GM19351 (cell line): ENCODE results near the gene LRP8.
"Not testable (repeated sequence)": the region's sequence is repeated elsewhere in the genome, so short reads cannot be mapped to it uniquely, and the experiment has no call there.

Source experiments
- ATAC-seq: cut with Tn5 transposase; IDR thresholded peaks from one replicate; pipeline ENCODE4 v1.9.1; 2021; ENCODE audit warnings: mild to moderate bottlenecking, moderate library complexity; ENCODE audit not compliant: unreplicated experiment

LRP8 gene

GRCh38 chr1:53285969-53286760, 41.7 kb downstream of the LRP8 start:
- no peak for ATAC-seq

DNA sequence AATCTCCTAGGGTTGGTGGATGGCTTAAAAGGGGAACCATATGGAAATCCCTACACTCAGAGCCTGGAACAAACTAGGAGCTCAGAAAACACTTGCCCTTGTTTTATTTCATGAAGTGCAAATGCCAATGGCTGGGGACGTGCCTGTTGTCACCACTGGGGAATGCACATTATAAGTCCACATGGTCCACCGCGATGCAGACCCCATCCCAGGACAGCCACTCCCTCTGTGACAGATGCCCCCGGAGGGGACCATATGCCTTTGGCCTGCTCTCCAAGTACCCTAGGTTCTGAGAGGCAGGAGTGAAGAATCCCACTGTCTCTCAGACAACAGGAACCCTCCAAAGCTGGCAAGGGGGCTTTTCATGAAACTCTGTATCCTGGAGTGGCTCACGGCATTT, 42.3 kb downstream of the LRP8 start:
- ATAC-seq = no peak

DNA sequence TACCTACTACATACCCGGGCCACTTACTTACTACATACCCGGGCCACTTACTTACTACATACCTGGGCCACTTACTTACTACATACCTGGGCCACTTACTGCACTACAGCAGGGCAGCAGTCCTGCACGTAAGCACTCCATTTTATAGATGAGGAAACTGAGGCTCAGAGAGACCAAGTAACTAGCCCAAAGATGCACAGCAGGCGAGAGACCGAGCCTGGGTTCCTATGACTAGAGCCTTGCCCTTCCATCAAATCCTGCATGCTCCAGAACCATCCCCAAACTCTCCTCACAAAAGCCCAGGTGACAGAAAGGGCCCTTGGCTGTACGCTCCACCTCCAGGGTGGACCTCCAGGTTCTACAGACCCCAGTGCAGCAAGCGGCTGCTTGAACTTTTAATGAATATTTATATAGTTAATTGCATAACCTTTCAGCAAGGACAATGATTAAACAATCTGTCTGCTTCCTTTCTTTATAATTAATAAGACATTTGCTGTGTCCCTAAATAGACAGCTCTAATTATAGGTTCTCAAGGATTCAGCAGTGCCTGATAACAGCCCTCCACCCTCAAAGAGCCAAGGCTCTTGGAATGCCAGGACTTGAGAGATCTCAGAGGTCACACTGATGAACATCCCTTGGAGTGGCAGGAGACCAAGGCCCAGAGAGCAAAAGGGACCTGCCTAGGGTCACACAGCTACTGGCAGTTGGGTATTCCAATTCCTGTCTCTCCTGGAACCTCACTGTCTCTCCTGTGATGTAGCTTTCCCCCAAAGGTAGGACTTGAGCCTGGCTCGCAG, 43.4 kb downstream of the LRP8 start:
- ATAC-seq = no peak

- not testable (repeated sequence) for ATAC-seq
Observed at GRCh38 chr1:53283156-53283555, 44.7 kb downstream of the LRP8 start.

DNA sequence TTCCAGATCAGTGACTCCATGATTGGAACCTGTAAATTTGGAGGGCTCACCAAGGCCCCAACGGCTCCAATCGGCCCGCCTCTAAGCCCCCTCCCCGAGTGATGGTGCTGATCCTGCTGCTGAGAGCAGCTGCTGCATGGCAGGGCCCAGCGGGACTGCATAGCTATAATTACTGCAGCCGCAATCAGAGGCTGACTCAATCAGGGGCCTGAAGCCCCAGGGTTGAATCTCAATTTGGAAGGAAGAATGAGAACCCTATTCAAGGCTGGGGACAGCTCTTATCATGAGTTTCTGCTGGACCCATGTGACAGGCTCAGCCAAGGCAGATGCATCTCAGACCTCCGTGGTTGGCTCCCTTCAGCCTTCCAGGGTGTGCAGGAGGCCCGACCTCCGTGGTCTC, 46.7 kb downstream of the LRP8 start:
- ATAC-seq = no peak

- no peak for ATAC-seq
Observed at GRCh38 chr1:53280496-53280895, 47.4 kb downstream of the LRP8 start.

- ATAC-seq = no peak
Observed at GRCh38 chr1:53279296-53280200, 48.3 kb downstream of the LRP8 start.

GRCh38 chr1:53278298-53278725, 49.6 kb downstream of the LRP8 start:
- ATAC-seq = peak; percentile 61

GRCh38 chr1:53277326-53277725, 50.5 kb downstream of the LRP8 start:
- ATAC-seq = no peak

DNA sequence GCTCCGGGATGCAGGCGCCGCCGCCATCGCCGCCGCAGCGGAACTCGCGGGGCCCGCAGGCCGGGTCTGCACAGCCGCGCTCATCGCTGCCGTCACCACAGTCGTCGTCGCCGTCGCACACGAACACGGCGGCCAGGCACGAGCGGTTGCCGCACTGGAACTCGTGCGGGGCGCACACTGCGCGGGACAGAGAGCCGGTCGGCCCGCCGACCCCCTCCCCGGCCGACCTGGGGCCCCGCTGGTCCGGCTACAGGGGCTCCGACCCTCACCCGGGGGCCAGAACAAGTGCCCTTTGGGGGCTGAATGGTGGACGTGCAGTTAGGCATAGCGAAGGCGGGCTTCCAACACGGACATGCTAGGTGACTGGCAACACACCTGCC, 51.0 kb downstream of the LRP8 start:
- ATAC-seq = no peak

DNA sequence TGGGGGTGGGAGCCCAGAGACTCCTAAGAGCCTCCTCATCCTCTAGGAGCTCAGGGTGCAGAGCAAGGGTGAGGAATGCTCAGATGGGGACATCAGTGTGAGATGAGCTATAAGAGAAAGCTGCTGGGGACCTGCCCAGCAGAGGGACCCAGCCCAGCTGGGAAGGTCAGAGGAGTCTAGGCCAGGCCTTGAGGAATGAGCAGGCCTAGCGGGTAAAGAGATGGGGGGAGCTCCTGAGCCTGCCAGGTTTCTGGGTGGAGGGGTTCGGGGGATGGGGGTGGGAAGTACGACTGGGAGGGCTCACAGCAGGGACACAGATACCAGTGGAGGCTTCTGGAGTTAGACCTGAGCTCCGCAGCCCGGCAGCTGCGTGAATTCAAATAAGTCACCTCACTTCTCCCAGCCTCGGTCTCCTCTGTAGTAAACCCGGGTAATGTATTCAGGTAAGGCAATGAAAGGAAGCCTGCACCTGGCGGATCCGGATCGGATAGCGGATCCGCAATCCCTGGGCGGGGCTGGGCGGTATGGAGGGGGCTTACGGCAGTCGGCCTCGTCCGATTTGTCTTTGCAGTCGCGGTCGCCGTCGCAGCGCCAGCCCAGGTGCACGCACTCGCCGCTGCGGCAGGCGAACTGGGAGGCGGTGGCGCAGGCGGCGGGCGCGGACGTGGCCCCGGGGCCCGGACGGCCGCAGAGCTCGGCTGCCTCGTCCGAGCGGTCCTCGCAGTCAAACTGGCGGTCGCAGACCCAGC, 51.5 kb downstream of the LRP8 start:
- ATAC-seq = no peak

GRCh38 chr1:53275566-53275965, 52.3 kb downstream of the LRP8 start:
- no peak for ATAC-seq

DNA sequence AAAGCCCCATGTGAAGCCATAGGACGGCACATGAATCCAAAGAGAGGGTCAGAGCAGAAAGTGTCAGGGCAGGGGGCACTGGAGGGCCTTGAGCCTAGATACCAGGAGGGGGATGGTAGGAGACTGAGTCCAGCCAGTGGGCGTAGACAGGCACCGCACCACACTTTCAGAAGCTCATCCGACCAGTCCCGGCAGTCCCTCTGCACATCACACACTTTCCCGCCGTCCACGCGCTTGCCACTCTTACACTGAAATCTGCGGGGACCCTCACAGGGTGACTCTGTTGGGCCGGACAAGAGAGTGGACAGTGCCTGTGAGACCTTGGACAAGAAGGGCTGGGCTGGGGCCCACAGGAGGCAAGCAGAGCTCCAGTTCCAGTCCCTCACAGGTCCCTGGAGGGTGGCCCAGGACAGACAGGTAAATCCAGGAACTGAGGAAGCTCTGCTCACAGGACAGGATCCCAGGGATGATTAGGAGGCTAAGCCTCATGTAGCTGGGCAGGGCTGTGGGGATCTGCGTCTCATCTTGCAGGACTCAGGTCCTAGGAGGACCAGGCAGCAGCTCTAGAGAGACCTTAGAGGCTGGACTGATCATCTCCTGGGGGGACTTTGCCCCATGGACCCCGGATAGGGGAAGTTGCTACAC, 53.2 kb downstream of the LRP8 start:
- no peak for ATAC-seq

DNA sequence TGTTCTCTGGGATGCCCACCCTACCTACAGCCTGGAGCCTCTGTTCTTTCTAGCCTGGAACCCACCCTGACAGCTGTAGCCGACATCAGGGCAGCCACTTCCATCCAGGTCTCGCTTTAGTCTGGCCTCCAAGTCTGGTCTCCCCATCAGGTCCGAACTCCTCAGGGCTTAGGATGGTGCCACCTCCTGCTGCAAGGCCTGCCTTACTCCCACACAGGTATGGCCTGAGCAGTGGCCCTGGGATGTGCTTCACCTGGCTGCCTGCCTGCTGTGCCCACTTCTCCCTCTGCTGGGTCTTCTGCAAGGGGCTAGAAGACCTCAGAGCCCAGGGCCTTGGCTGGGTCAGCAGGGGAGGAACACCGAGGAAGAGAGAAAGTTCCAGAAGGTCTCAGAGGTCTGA, 53.8 kb downstream of the LRP8 start:
- no peak for ATAC-seq

- ATAC-seq = no peak
Observed at GRCh38 chr1:53273526-53273925, 54.3 kb downstream of the LRP8 start.

DNA sequence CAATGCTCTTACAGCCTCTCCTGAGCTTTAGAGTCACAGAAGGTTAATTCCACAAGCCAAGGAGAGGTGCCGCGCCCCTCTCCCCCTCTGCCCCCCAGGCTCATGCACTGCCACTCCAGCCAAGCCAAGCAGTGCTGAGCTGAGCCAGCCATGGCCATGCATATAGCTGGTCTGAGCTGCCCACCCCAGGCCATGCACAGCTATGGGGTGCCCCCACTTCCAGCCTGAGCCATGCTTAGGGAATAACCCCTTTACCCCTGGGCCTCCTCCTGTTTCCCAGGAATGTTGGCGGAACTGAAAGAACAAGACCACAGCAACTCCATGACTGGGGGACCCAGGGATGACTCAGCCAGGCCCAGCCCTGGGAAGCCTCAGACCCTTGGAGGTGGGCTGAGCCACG, 55.5 kb downstream of the LRP8 start:
- no peak for ATAC-seq

DNA sequence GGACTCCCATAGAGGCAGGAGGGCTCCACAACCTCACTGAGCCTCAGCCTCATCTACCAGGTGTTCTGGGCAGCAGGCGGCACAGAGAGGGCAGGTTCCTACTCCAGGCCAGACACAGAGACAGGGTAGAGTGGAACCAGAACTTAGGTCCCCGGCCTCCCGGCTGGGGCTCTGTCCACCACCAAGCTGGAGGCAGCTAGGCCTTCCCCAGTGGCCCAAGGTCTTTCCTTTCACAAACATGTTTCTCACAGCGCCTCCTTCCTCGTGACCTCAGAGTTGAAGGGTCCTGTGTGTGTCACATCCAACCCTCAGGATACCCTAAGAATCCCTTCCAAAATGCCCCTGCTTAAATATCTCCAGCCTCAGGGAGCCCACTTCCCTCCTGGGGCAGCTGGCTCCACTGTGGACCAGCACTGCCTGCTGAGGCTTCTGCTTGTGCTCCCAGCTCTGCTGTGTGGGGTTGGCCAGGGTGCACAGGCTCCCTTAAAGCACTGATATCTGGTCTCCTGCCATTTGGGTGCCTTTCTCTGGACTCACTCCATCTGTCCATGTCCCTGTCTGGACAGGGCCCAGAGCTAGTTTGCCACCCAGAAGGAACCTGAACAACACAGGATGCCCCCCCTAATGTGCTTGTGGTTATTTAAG, 56.3 kb downstream of the LRP8 start:
- no peak for ATAC-seq

DNA sequence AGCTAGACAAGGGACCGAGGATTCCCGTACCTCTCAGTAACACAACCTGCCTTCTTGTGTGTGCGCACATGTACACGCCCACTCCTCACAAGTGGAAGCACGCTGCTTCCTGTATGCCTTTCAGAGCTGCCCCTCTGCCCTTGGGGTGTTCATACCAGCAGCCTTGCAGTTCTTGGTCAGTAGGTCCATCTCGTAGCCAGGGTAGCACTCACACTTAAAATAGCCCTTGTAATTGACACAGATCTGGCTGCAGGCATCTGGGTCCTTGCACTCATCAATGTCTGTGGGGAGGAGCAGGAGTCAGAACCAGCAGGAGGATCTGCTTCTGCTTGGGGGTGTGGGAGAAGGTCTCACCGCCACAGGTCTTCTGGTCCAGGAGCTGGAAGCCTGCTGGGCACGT, 57.0 kb downstream of the LRP8 start:
- ATAC-seq = no peak

DNA sequence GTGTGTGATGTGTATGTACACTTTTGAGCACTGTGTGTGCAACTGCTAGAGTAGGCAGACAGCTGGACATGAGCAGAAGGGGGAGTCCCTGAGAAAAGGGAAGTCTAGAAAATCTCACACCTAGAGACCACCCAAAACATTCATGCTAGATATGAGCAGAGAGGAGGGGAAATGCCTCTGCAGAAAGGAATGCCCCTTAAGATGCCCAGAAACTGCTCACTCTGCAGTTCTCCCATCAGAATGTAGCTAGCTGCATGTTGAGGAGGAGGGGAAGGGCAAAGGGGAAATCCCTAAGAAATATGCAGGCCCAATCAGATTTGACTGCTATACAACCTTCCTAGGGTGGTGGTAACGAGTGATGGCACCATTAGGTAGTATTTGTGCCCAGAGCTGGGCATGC, 57.8 kb downstream of the LRP8 start:
- no peak for ATAC-seq

GRCh38 chr1:53267761-53268160, 60.1 kb downstream of the LRP8 start:
- ATAC-seq = no peak
